Activated CD8-positive, alpha-beta memory T cell treated with anti-CD3 and anti-CD28 coated beads, Interleukin-2, amount 50 U/mL, for 4 hours (primary cell): ENCODE results near the gene KIF18A.

ENCODE experiments used
- DNase-seq: peaks from one replicate; pipeline ENCODE4 v3.0.0-alpha.2; 2020

KIF18A gene

GRCh38 chr11:28026634-28027290 is 81.2 kb downstream of the KIF18A start:
- DNase-seq = no peak

GRCh38 chr11:28017816-28018215 is 90.1 kb downstream of the KIF18A start:
- DNase-seq = no peak

GRCh38 chr11:28011813-28012212 is 96.1 kb downstream of the KIF18A start:
- no peak for DNase-seq

GRCh38 chr11:28009996-28010395 is 98.0 kb downstream of the KIF18A start:
- DNase-seq = no peak

- DNase-seq = no peak
Measured at GRCh38 chr11:28009388-28009787, 98.6 kb downstream of the KIF18A start.

GRCh38 chr11:28003615-28004014 is 104.3 kb downstream of the KIF18A start:
- no peak for DNase-seq

- DNase-seq = no peak
Measured at GRCh38 chr11:27998552-27998951, 109.4 kb downstream of the KIF18A start.

- no peak for DNase-seq
Measured at GRCh38 chr11:27997344-27997743, 110.6 kb downstream of the KIF18A start.

- DNase-seq = no peak
Measured at GRCh38 chr11:27996066-27996465, 111.9 kb downstream of the KIF18A start.

- DNase-seq = no peak
Measured at GRCh38 chr11:27995083-27995482, 112.9 kb downstream of the KIF18A start.

GRCh38 chr11:27991736-27992135 is 116.2 kb downstream of the KIF18A start:
- DNase-seq = no peak

- DNase-seq = no peak
Measured at GRCh38 chr11:27977527-27977926, 130.4 kb downstream of the KIF18A start.

GRCh38 chr11:27977031-27977430 is 130.9 kb downstream of the KIF18A start:
- DNase-seq = no peak

- DNase-seq = no peak
Measured at GRCh38 chr11:27976262-27976661, 131.7 kb downstream of the KIF18A start.

- DNase-seq = no peak
Measured at GRCh38 chr11:27973851-27974536, 134.0 kb downstream of the KIF18A start.

- DNase-seq = no peak
Measured at GRCh38 chr11:27972522-27973170, 135.3 kb downstream of the KIF18A start.

GRCh38 chr11:27971171-27971570 is 136.8 kb downstream of the KIF18A start:
- DNase-seq = no peak
